Testis (tissue), 2 donors: Measurements from ENCODE around the gene STYX.

ENCODE experiments used
- POLR2A ChIP-seq: fragments of 450-650 bp; IDR thresholded peaks from one replicate; pipeline ENCODE4 v1.6.1; 2017; ENCODE audit warnings: antibody characterized with exemption, mild to moderate bottlenecking, moderate library complexity
- TF ChIP-seq, protein P1 (sequence below), 3 experiments: fragments of 450-650 bp in 2 of 3; fragments of 200-600 bp in 1 of 3; sonication (generic) in 1 of 3; IDR thresholded peaks; one replicate each; pipeline ENCODE4 v1.5.1; 2016 to 2019; ENCODE audit warnings: antibody characterized with exemption in 3 of 3, mild to moderate bottlenecking in 2 of 3, moderate library complexity in 1 of 3

DNA sequence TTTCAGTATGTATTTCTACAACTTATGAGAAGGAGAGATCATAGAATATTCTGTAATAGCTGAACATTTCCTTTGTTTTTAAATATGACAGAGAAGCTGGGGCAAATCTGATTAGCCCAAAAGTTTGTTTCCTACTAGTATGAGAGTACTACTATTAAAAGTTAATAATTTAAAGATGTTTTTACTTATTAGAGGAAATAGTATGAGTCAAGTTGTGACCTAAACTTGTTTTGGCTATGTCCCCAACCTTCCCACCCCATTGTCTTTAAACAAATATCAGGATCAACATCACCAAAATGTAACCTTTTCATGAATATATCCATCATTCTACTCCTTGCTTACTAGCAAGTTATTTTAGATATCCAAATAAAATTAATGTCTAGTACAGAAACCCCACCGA lies 50.9 kb downstream of the STYX start:
- TF ChIP-seq, protein P1, sequence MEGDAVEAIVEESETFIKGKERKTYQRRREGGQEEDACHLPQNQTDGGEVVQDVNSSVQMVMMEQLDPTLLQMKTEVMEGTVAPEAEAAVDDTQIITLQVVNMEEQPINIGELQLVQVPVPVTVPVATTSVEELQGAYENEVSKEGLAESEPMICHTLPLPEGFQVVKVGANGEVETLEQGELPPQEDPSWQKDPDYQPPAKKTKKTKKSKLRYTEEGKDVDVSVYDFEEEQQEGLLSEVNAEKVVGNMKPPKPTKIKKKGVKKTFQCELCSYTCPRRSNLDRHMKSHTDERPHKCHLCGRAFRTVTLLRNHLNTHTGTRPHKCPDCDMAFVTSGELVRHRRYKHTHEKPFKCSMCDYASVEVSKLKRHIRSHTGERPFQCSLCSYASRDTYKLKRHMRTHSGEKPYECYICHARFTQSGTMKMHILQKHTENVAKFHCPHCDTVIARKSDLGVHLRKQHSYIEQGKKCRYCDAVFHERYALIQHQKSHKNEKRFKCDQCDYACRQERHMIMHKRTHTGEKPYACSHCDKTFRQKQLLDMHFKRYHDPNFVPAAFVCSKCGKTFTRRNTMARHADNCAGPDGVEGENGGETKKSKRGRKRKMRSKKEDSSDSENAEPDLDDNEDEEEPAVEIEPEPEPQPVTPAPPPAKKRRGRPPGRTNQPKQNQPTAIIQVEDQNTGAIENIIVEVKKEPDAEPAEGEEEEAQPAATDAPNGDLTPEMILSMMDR (IDR thresholded peaks at IDR 0.05) = no peak
- TF ChIP-seq POLR2A = no peak
